GM06990 (cell line): ENCODE data around the gene SARDH.

Experiments
- DNase-seq: peaks from one replicate; pipeline ENCODE4 v3.0.0-alpha.2; 2011; ENCODE audit not compliant: insufficient read length; ENCODE audit errors: extremely low read depth
- H3K27me3 ChIP-seq: replicated peaks from 2 replicates; pipeline ENCODE4 v1.6.0; 2011; ENCODE audit warnings: low read length; ENCODE audit not compliant: control insufficient read depth, insufficient read depth
- H3K36me3 ChIP-seq: 2 replicates; pipeline ENCODE4 v1.5.1; 2011; ENCODE audit warnings: low read length; ENCODE audit not compliant: control insufficient read depth, insufficient read depth
- H3K4me3 ChIP-seq: replicated peaks from 2 replicates; pipeline ENCODE4 v1.5.1; 2011; ENCODE audit warnings: low read depth, mild to moderate bottlenecking, control low read depth, low read length
- CTCF ChIP-seq: IDR thresholded peaks from 2 replicates; pipeline ENCODE4 v1.5.1; 2011; ENCODE audit warnings: low read length, control low read depth, mild to moderate bottlenecking, inconsistent platforms; ENCODE audit not compliant: insufficient read depth, poor library complexity, severe bottlenecking

SARDH gene

GRCh38 chr9:133711428-133712220 is 26.5 kb downstream of the SARDH start:
- Histone ChIP-seq H3K4me3 (no peak overlapping the region), H3K36me3 (no peaks in the 10 kb centered on the region), H3K27me3 (peaks cover 1% of the 10 kb centered on the region; the same call in 1 of the 2 replicates)
- no peak for DNase-seq
- TF ChIP-seq CTCF: no peak

- no peak for TF ChIP-seq CTCF
- no peak for DNase-seq
- Histone ChIP-seq H3K27me3 (peaks cover 1% of the 10 kb centered on the region; the same call in 1 of the 2 replicates), H3K4me3 (no peak overlapping the region), H3K36me3 (no peaks in the 10 kb centered on the region)
Measured at GRCh38 chr9:133710661-133711427, 27.3 kb downstream of the SARDH start.

GRCh38 chr9:133709691-133710571 is 28.2 kb downstream of the SARDH start:
- DNase-seq: no peak
- Histone ChIP-seq H3K36me3 (no peaks in the 10 kb centered on the region), H3K4me3 (no peak overlapping the region), H3K27me3 (peaks cover 1% of the 10 kb centered on the region; the same call in 1 of the 2 replicates)
- no peak for TF ChIP-seq CTCF

- no peak for TF ChIP-seq CTCF
- H3K27me3 ChIP-seq: peaks cover 1% of the 10 kb centered on the region; the same call in 1 of the 2 replicates
- H3K36me3 ChIP-seq: no peaks in the 10 kb centered on the region
- DNase-seq: peak; percentile 41
- H3K4me3 ChIP-seq: no peak overlapping the region
Measured at GRCh38 chr9:133709015-133709611, 29.0 kb downstream of the SARDH start.
